GM19351 (cell line): ENCODE results near the gene SLC25A12.
A peak's percentile ranks its signal among the peaks of the same experiment; 100 is the strongest.
"Not testable (repeated sequence)": the region's sequence is repeated elsewhere in the genome, so short reads cannot be mapped to it uniquely, and the experiment has no call there.

Experiments
- ATAC-seq: cut with Tn5 transposase; IDR thresholded peaks from one replicate; pipeline ENCODE4 v1.9.1; 2021; ENCODE audit warnings: mild to moderate bottlenecking, moderate library complexity; ENCODE audit not compliant: unreplicated experiment

Gene SLC25A12

DNA sequence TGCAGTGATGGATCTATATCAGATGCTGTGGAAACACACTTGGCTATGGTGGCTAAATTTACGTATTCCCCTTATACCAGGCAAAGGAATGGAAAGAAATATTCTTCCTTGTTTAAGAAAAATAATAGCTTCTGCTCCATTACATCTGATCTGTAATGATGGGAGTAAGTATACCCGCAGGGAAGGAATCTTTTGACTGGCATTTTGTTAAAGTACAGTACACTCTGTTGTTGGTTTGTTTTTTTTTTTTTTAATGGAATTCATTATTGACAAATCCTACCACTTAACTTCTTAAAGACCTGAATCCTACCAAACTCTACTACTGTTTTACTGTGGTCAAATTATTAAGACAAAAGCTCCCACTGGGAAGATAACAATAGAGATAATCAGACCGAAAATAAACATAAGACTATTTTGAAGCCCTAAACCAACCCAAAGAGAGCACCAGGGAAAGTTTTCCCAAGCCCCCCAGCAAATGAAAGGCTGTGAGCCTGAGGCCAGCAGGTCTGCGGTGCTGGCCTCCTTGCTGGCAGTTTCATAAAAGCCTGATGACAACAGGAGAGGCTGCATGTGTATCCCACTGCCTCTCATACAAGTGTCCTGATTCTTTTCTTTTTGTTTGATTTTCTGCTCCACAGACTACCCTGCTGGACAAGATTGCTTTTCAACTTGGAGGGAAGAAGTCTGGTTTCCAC, 101.0 kb downstream of the SLC25A12 start:
- no peak for ATAC-seq

- ATAC-seq = no peak
Observed at GRCh38 chr2:171792157-171792556, 101.9 kb downstream of the SLC25A12 start.

DNA sequence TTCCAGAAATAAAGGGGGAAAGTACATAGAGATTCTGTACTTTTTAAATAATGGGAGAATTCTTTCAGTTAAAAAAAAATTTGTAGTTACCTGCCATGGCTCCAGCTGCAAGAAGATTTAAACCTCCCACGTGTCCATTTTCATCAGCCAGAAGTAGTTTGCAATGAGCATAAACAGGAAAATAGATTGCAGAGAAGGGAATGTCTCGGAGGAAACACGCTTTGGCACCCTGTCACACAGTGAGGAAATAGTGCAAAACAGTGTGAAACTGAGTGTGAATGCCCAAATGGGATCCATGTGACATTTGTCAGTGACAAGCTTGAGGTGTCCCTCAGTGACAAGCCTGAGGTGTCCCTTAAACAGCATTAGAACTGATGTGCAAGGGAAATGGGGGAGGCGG, 102.7 kb downstream of the SLC25A12 start:
- no peak for ATAC-seq

DNA sequence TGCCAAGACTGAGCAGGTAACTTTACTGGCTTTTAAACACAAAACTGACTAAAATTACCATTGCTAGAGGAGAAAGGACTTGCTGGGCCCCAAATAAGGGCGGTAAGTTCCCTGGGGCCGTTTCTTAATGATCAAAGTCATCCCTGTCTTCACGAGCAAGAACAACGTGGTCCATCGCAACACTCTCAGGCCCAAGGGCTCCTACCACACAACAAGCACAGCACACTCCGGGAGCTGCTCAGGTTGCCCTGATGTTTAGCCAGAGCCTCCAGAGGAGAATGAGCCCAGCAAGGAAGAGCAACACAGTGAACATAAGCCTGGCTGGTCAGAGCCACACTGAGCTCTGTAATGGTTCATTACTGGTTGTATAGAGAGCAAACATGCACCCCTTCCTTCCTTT, 104.1 kb downstream of the SLC25A12 start:
- no peak for ATAC-seq

DNA sequence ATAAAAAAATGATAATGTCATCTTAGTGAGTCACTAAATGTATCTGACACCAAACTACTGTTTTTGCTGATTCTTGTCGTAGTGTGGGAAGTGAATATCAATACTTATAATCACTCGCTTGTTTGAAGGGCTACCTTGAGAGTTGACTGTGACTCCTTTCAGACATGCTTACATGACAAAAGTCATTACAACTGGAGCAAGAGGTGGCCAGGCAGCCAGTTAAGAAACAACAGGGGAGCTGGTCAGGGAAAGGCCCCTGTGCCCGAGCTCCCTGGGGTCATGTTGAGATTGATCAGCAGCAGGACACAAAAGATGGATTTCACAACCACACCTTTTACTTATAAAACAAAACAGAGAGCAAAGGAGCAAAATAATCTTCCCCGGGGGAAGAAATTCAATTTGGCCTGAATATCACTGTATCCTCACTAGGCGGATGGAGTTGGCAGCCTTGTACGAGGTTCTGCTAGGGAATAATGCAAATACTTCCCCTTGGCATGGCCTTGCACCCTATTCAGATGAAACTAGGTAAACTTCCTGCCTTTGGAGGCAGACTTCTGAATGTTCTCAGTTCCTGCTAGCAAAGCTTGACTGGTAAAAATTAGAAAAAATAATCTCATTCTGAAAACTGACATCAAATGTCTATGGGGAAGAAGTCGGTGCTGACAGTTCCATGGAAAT, 105.6 kb downstream of the SLC25A12 start:
- ATAC-seq = no peak

DNA sequence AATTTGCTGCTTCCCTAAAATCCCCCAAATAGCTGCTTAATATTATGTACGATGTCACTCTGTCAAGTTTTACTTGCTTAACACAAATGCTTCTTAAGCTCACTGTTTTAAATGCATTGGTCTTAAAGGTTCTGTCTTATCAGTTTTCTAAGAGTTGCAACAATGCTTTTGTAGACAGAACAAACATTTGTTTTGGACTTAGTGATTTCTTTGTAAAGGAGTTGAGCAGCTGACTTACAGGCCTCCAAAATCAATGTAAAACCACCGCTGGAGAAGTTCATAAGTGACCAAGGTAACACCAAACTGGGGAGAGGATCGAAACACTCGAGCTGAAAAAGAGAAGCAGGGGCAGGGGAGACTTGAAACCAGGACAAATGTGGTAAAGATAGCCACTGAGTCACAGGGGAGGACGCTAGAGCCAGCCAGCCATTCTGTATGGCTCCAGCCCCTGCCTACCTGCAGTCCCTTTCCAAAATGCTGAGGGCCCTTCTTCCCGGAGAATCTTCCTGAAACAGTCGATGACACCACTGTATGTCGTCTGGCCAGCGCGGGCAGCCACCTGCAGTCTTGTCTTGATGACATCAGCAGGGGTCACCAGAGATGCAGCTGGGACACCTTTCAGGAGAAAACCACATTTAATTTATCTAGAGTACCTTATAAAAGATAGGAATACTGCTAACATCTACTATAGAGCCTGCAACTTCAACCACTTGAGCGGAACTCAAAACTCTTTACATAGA, 106.5 kb downstream of the SLC25A12 start:
- ATAC-seq = no peak

DNA sequence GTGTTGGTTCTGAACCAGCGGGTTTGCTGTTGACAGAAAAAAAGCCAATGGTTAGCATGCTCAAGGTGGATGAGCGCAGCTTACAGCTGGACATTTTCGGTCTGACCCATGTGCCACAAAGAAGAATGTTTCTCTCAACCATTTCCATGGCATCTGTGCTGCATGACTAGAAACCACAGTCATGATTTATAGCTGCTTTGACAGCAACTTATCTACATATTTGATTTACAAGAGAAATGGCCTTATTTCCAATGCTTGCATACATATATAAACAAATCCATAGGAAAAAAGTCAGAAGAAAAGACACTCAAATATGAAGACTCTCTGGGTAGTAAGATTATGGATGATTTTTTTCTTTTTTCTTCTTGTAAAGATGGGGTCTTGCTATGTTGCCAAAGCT, 108.6 kb downstream of the SLC25A12 start:
- no peak for ATAC-seq

DNA sequence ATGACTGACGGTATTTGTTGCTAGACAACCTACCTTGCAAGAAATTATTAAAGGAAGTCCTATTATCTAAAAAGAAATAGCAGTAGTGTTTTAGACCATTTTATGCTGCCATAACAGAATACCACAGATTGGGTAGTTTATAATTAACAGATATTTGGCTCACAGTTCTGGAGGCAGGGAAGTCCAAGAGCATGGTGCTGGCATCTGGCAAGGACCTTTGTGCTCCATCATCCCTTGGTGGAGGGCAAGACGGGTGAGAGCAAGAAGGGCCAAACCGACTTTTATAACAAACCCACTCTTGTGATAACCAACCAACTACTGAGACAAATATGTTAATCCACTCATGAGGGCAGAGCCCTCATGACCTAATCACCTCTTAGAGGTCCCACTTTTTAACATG, 115.5 kb downstream of the SLC25A12 start:
- ATAC-seq = no peak

- ATAC-seq = not testable (repeated sequence)
Observed at GRCh38 chr2:171774581-171774980, 119.5 kb downstream of the SLC25A12 start.

- ATAC-seq = no peak
Observed at GRCh38 chr2:171772373-171772772, 121.7 kb downstream of the SLC25A12 start.

GRCh38 chr2:171771463-171771862, 122.6 kb downstream of the SLC25A12 start:
- ATAC-seq = no peak

- no peak for ATAC-seq
Observed at GRCh38 chr2:171763602-171764001, 130.4 kb downstream of the SLC25A12 start.

- no peak for ATAC-seq
Observed at GRCh38 chr2:171762879-171763573, 131.0 kb downstream of the SLC25A12 start.

DNA sequence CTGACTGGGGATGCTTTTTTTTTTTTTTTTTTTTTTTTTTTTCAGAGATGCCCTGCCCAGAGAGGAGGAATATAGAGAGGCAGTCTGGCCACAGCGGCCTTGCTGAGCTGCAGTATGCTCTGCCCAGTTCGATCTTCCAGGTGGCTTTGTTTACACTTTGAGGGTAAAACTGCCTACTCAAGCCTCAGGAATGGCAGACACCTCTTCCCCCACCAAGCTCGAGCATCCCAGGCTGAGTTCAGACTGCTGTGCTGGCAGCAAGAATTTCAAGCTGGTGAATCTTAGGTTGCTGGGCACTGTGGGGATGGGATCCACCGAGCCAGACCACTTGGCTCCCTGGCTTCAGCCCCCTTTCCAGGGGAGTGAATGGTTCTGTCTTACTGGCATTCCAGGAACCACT, 132.9 kb downstream of the SLC25A12 start:
- not testable (repeated sequence) for ATAC-seq

DNA sequence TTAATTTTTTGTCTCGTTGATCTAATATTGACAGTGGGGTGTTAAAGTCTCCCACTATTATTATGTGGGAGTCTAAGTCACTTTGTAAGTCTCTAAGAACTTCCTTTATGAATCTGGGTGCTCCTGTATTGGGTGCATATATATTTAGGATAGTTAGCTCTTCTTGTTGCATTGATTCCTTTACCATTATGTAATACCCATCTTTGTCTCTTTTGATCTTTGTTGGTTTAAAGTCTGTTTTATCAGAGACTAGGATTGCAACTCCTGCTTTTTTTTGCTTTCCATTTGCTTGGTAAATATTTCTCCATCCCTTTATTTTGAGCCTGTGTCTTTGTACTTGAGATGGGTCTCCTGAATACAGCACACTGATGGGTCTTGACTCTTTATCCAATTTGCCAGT, 135.3 kb downstream of the SLC25A12 start:
- ATAC-seq = not testable (repeated sequence)

GRCh38 chr2:171754254-171754939, 139.6 kb downstream of the SLC25A12 start:
- ATAC-seq = no peak

GRCh38 chr2:171747371-171747770, 146.7 kb downstream of the SLC25A12 start:
- ATAC-seq = no peak

GRCh38 chr2:171745806-171746205, 148.2 kb downstream of the SLC25A12 start:
- no peak for ATAC-seq

- no peak for ATAC-seq
Observed at GRCh38 chr2:171745141-171745540, 148.9 kb downstream of the SLC25A12 start.

DNA sequence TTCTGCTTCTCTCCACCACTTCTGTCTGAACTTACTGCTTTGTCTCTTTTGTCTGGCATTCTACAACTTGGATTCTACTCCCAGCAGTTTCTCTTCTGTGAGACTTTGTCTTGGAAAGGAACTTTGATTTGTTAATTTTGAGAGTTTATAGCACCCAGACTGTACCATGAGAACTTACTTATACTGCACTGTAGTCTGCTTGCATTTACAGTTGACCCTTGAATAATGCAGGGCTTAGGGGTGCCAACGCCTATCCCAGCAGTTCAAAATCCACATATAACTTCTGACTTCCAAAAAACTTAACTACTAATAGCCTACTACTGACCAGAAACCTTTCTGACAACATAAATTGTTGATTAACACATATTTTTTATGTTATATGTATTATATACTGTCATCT, 151.3 kb downstream of the SLC25A12 start:
- ATAC-seq = no peak

DNA sequence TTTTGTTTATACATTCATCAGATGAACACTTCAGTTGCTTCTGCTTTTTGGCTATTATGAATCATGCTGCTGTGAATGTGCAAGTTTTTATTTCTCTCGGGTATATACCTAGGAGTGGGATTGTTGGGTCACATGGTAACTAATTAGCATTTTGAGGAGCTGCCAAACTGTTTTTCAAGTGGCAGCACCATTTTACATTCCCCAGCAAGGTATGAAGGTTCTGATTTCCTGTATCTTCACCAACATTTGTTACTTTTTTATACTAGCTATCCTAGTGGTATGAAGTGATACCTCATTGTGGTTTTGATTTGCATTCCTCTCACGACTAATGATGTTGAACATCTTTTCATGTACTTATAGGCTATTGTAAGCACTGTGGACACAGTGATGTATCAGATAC, 152.9 kb downstream of the SLC25A12 start:
- peak; percentile 74 for ATAC-seq
